ENCODE results near the gene RHBDL2. TPM values are rescaled to one million over a fixed set of nuclear protein-coding genes. Genes with fewer than 3 reads are reported as not detected.

The RHBDL2 gene
- total and polyA plus RNA-seq, 2 of the 13 experiments (the other 11 are each of a cell fraction or from before 2014, with no cell fraction given), result 3.3 to 5.4 TPM

GRCh38 chr1:38990738-38991637, 49.4 kb upstream of the RHBDL2 start, which contains the start of gene AKIRIN1 (continued):
- TF ChIP-seq ZIK1 (CRISPR knock-in tag; IDR thresholded peaks at IDR 0.05; ENCODE audit: borderline replicate concordance, low read depth) (peak; percentile 51; the same call in 1 of the 2 replicates), ZSCAN21 (CRISPR knock-in tag; IDR thresholded peaks at IDR 0.05; ENCODE audit: borderline replicate concordance) (no peak; the same call in 1 of the 2 replicates), BHLHE40 (IDR thresholded peaks at IDR 0.05; ENCODE audit: low read length) (peak; percentile 98), AKAP8 (CRISPR knock-in tag; IDR thresholded peaks at IDR 0.05) (peak; percentile 22; the same call in 1 of the 2 replicates), ZBTB21 (CRISPR knock-in tag; IDR thresholded peaks at IDR 0.05) (no peak), MTF2 (CRISPR knock-in tag; IDR thresholded peaks at IDR 0.05; ENCODE audit: borderline replicate concordance) (no peak), PCBP2 (optimal IDR thresholded peaks at IDR 0.05; ENCODE audit: low read depth, low read length, poor library complexity, severe bottlenecking) (no peak), PPARG (CRISPR knock-in tag; conservative IDR thresholded peaks at IDR 0.05) (no peak), NCOA1 (CRISPR knock-in tag; IDR thresholded peaks at IDR 0.05) (no peak), MIER3 (CRISPR knock-in tag; IDR thresholded peaks at IDR 0.05; ENCODE audit: borderline replicate concordance) (peak; percentile 41; the same call in 1 of the 2 replicates), IRX3 (CRISPR knock-in tag; IDR thresholded peaks at IDR 0.05; ENCODE audit: borderline replicate concordance, low read depth) (peak; percentile 17; the same call in 1 of the 2 replicates), ZBTB1 (CRISPR knock-in tag; IDR thresholded peaks at IDR 0.05; ENCODE audit: borderline replicate concordance) (no peak), MXD1 (CRISPR knock-in tag; IDR thresholded peaks at IDR 0.05) (peak; percentile 58; the same call in 1 of the 2 replicates), ZNF749 (CRISPR knock-in tag; IDR thresholded peaks at IDR 0.05; ENCODE audit: borderline replicate concordance) (no peak), ZNF7 (CRISPR knock-in tag; IDR thresholded peaks at IDR 0.05) (no peak), ZNF251 (CRISPR knock-in tag; IDR thresholded peaks at IDR 0.05) (no peak), FOXP1 (IDR thresholded peaks at IDR 0.05) (no peak), FOXP1 (CRISPR knock-in tag; IDR thresholded peaks at IDR 0.05) (no peak), SMAD1 (CRISPR knock-in tag; IDR thresholded peaks at IDR 0.05; ENCODE audit: borderline replicate concordance, low read depth) (peak; percentile 65; the same call in 1 of the 2 replicates), NFKB2 (CRISPR knock-in tag; IDR thresholded peaks at IDR 0.05; ENCODE audit: borderline replicate concordance) (peak; percentile 83; the same call in 1 of the 2 replicates), NFIC (IDR thresholded peaks at IDR 0.05; ENCODE audit: low read length) (peak; percentile 46; the same call in 1 of the 2 replicates), ZNF510 (CRISPR knock-in tag; IDR thresholded peaks at IDR 0.05; ENCODE audit: low read depth) (no peak), ZNF598 (CRISPR knock-in tag; IDR thresholded peaks at IDR 0.05; ENCODE audit: borderline replicate concordance) (no peak; the same call in 1 of the 2 replicates), ZNF577 (CRISPR knock-in tag; IDR thresholded peaks at IDR 0.05; ENCODE audit: borderline replicate concordance, low read depth) (no peak), ZNF160 (CRISPR knock-in tag; IDR thresholded peaks at IDR 0.05) (0 out of 2 replicates have a peak, but pooled peaks have one; percentile 23), ETV6 (CRISPR knock-in tag; conservative IDR thresholded peaks at IDR 0.05) (peak; percentile 60; the same call in 1 of the 2 replicates), AGO1 (IDR thresholded peaks at IDR 0.05; ENCODE audit: low read depth, low read length, poor library complexity, severe bottlenecking) (peak; percentile 31), ZNF207 (IDR thresholded peaks at IDR 0.05; ENCODE audit: borderline replicate concordance) (no peak), SOX5 (CRISPR knock-in tag; IDR thresholded peaks at IDR 0.05; ENCODE audit: borderline replicate concordance) (peak; percentile 52; the same call in 1 of the 2 replicates)
- TF ChIP-seq, protein P1, sequence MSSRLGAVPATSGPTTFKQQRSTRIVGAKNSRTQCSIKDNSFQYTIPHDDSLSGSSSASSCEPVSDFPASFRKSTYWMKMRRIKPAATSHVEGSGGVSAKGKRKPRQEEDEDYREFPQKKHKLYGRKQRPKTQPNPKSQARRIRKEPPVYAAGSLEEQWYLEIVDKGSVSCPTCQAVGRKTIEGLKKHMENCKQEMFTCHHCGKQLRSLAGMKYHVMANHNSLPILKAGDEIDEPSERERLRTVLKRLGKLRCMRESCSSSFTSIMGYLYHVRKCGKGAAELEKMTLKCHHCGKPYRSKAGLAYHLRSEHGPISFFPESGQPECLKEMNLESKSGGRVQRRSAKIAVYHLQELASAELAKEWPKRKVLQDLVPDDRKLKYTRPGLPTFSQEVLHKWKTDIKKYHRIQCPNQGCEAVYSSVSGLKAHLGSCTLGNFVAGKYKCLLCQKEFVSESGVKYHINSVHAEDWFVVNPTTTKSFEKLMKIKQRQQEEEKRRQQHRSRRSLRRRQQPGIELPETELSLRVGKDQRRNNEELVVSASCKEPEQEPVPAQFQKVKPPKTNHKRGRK (CRISPR knock-in tag; IDR thresholded peaks at IDR 0.05), result no peak
